Right atrium auricular region (tissue), 2 donors: Measurements from ENCODE around the gene PROX2. TPM values are rescaled to one million over a fixed set of nuclear protein-coding genes. Genes with fewer than 3 reads are reported as not detected.

Experiments
- DNase-seq: peaks from one replicate; pipeline ENCODE4 v3.0.0-alpha.2; 2019; ENCODE audit warnings: low spot score
- H3K27ac ChIP-seq, 2 donors: fragments of 200-600 bp; sonication (generic); 1 replicate in 1 of 2; 2 replicates in 1 of 2; pipeline ENCODE4 v1.5.1; 2016 to 2019
- H3K27me3 ChIP-seq, 2 donors: fragments of 200-600 bp; sonication (generic); one replicate each; pipeline versions ENCODE4 v1.5.1 to v1.6.0; 2017 to 2019
- H3K36me3 ChIP-seq: fragments of 200-600 bp; sonication (generic); one replicate; pipeline ENCODE4 v1.5.1; 2016
- H3K4me1 ChIP-seq, 2 donors: fragments of 200-600 bp; sonication (generic); one replicate each; pipeline versions ENCODE4 v1.5.1 to v1.6.0; 2017 to 2019
- H3K4me3 ChIP-seq, 2 donors: fragments of 200-600 bp; sonication (generic); 1 replicate in 1 of 2; 2 replicates in 1 of 2; pipeline ENCODE4 v1.5.1; 2017 to 2019; ENCODE audit warnings: mild to moderate bottlenecking in 1 of 2, moderate library complexity in 1 of 2
- H3K9me3 ChIP-seq, 2 donors: fragments of 200-600 bp; sonication (generic); one replicate each; pipeline ENCODE4 v1.5.1; 2019
- CTCF ChIP-seq, 2 donors: fragments of 200-600 bp; sonication (generic); IDR thresholded peaks; one replicate each; pipeline ENCODE4 v1.5.1; 2019; ENCODE audit warnings: antibody characterized with exemption in 2 of 2
- total RNA-seq, 2 donors: library from RNA; depleted of rRNA; stranded (reverse); fragments of >200 nt; gene quantifications; one replicate each; pipeline ENCODE4 v1.1.0, GENCODE V29; 2016

Gene PROX2
- total RNA-seq, 2 donors from 2014 or later = not detected

GRCh38 chr14:74846168-74846567, 29.8 kb downstream of the PROX2 start:
- no peaks in the 10 kb centered on the region for H3K4me1 ChIP-seq
- no peak for TF ChIP-seq CTCF (IDR thresholded peaks at IDR 0.05)
- H3K27ac ChIP-seq = no peak overlapping the region
- H3K36me3 ChIP-seq = no peaks in the 10 kb centered on the region
- H3K4me3 ChIP-seq = no peak overlapping the region
- no peak for DNase-seq
- H3K9me3 ChIP-seq = no peaks in the 10 kb centered on the region
- no peaks in the 10 kb centered on the region for H3K27me3 ChIP-seq

GRCh38 chr14:74843653-74844052, 32.3 kb downstream of the PROX2 start:
- Histone ChIP-seq H3K27me3 (no peaks in the 10 kb centered on the region), H3K4me3 (no peak overlapping the region), H3K9me3 (no peaks in the 10 kb centered on the region), H3K4me1 (no peaks in the 10 kb centered on the region), H3K36me3 (no peaks in the 10 kb centered on the region), H3K27ac (no peak overlapping the region)
- no peak for TF ChIP-seq CTCF (IDR thresholded peaks at IDR 0.05)
- no peak for DNase-seq

GRCh38 chr14:74841230-74842207, 34.4 kb downstream of the PROX2 start:
- TF ChIP-seq CTCF (IDR thresholded peaks at IDR 0.05) = no peak
- Histone ChIP-seq H3K9me3 (no peaks in the 10 kb centered on the region), H3K27me3 (no peaks in the 10 kb centered on the region), H3K27ac (no peak overlapping the region), H3K36me3 (no peaks in the 10 kb centered on the region), H3K4me3 (no peak overlapping the region), H3K4me1 (no peaks in the 10 kb centered on the region)
- no peak for DNase-seq

- Histone ChIP-seq H3K4me1 (no peaks in the 10 kb centered on the region), H3K27me3 (no peaks in the 10 kb centered on the region), H3K9me3 (no peaks in the 10 kb centered on the region), H3K4me3 (no peak overlapping the region), H3K27ac (no peak overlapping the region), H3K36me3 (peaks cover 2% of the 10 kb centered on the region)
- no peak for DNase-seq
- TF ChIP-seq CTCF (IDR thresholded peaks at IDR 0.05) = no peak
Observed at GRCh38 chr14:74840603-74841030, 35.3 kb downstream of the PROX2 start.

GRCh38 chr14:74838166-74838565, 37.8 kb downstream of the PROX2 start:
- no peak for TF ChIP-seq CTCF (IDR thresholded peaks at IDR 0.05)
- Histone ChIP-seq H3K27ac (peak overlapping the region; percentile 1 to 11), H3K4me3 (no peak overlapping the region), H3K4me1 (no peaks in the 10 kb centered on the region), H3K27me3 (no peaks in the 10 kb centered on the region), H3K36me3 (peaks cover 6% of the 10 kb centered on the region), H3K9me3 (no peaks in the 10 kb centered on the region)
- no peak for DNase-seq
